ENCODE results near the gene ATG13. TPM values are rescaled to one million over a fixed set of nuclear protein-coding genes. Genes with fewer than 3 reads are reported as not detected.

Gene ATG13
- total and polyA plus RNA-seq, 4 donors: 29.1 to 72.8 (median 52.4) TPM

GRCh38 chr11:46700241-46701077 lies 83.1 kb downstream of the ATG13 start, which contains the start of the genes ARHGAP1 and ZNF408:
Gene ARHGAP1, minus strand, starts transcription at chr11:46700619. Its CDS starts 4,512 bp downstream, at chr11:46696107.
Gene ZNF408, plus strand, starts transcription at chr11:46701031. Its CDS starts 17 bp downstream, at chr11:46701048.
- WGBS, 2 donors: 0 to 1% methylated on average over 43 to 44 of the region's 44 CpGs
- Histone ChIP-seq H3K9ac (ENCODE audit: insufficient read depth in 1 of 2, low read length in 2 of 2) (peak within 1 kb of the TSS; percentile 58 to 84), H3K9me3 (ENCODE audit: control insufficient read depth in 4 of 4, insufficient read depth in 3 of 4, low read length in 3 of 4) (no peaks in the 10 kb centered on the region), H3K4me1 (ENCODE audit: control insufficient read depth in 5 of 5, insufficient read depth in 5 of 5, low read length in 5 of 5) (peaks cover 0 to 18% (median 9%) of the 10 kb centered on the region in 5 donors), H3K36me3 (ENCODE audit: control insufficient read depth in 4 of 4, insufficient read depth in 4 of 4, low read length in 4 of 4) (peaks cover 22 to 36% (median 29%) of the 10 kb centered on the region in 4 donors), H3K27me3 (ENCODE audit: control insufficient read depth in 3 of 3, insufficient read depth in 3 of 3, low read length in 2 of 3) (no peaks in the 10 kb centered on the region), H3K4me3 (peak within 1 kb of the TSS; percentile 75), H3K27ac (ENCODE audit: low read depth in 1 of 2, low read length in 1 of 2) (peak within 1 kb of the TSS; percentile 83 to 93)
- ATAC-seq (ENCODE audit: insufficient read depth, low FRiP score): peak; percentile 98
- no peak for TF ChIP-seq CTCF (IDR thresholded peaks at IDR 0.05; ENCODE audit: control extremely low read depth, extremely low read depth)
- DNase-seq: peak; percentile 98 to 99 (median 99)

GRCh38 chr11:46701078-46701654 lies 83.8 kb downstream of the ATG13 start:
- Histone ChIP-seq H3K9me3 (ENCODE audit: control insufficient read depth in 4 of 4, insufficient read depth in 3 of 4, low read length in 3 of 4) (no peaks in the 10 kb centered on the region), H3K4me3 (peak overlapping the region; percentile 75), H3K4me1 (ENCODE audit: control insufficient read depth in 5 of 5, insufficient read depth in 5 of 5, low read length in 5 of 5) (peaks cover 0 to 18% (median 9%) of the 10 kb centered on the region in 5 donors), H3K9ac (ENCODE audit: insufficient read depth in 1 of 2, low read length in 2 of 2) (peak overlapping the region; percentile 58 to 84), H3K36me3 (ENCODE audit: control insufficient read depth in 4 of 4, insufficient read depth in 4 of 4, low read length in 4 of 4) (peaks cover 24 to 37% (median 29%) of the 10 kb centered on the region in 4 donors), H3K27me3 (ENCODE audit: control insufficient read depth in 3 of 3, insufficient read depth in 3 of 3, low read length in 2 of 3) (no peaks in the 10 kb centered on the region), H3K27ac (ENCODE audit: low read depth in 1 of 2, low read length in 1 of 2) (peak overlapping the region; percentile 70 to 93)
- DNase-seq: no peak
- ATAC-seq (ENCODE audit: insufficient read depth, low FRiP score): no peak
- no peak for TF ChIP-seq CTCF (IDR thresholded peaks at IDR 0.05; ENCODE audit: control extremely low read depth, extremely low read depth)
- WGBS, 2 donors: 1 to 2% methylated on average over 29 of the region's 29 CpGs

GRCh38 chr11:46705070-46705688 lies 87.8 kb downstream of the ATG13 start:
- Histone ChIP-seq H3K9ac (ENCODE audit: insufficient read depth in 1 of 2, low read length in 2 of 2) (no peak overlapping the region), H3K27ac (ENCODE audit: low read depth in 1 of 2, low read length in 1 of 2) (no peak overlapping the region), H3K9me3 (ENCODE audit: control insufficient read depth in 4 of 4, insufficient read depth in 3 of 4, low read length in 3 of 4) (no peaks in the 10 kb centered on the region), H3K36me3 (ENCODE audit: control insufficient read depth in 4 of 4, insufficient read depth in 4 of 4, low read length in 4 of 4) (peaks cover 27 to 37% (median 29%) of the 10 kb centered on the region in 4 donors), H3K4me1 (ENCODE audit: control insufficient read depth in 5 of 5, insufficient read depth in 5 of 5, low read length in 5 of 5) (peaks cover 0 to 7% (median 3%) of the 10 kb centered on the region in 5 donors), H3K27me3 (ENCODE audit: control insufficient read depth in 3 of 3, insufficient read depth in 3 of 3, low read length in 2 of 3) (no peaks in the 10 kb centered on the region), H3K4me3 (no peak overlapping the region)
- 95 to 96% methylated on average over 31 of the region's 31 CpGs for WGBS, 2 donors
- ATAC-seq (ENCODE audit: insufficient read depth, low FRiP score) (no peak), DNase-seq (no peak)
- TF ChIP-seq CTCF (IDR thresholded peaks at IDR 0.05; ENCODE audit: control extremely low read depth, extremely low read depth): no peak

All from lung (tissue), 12 donors.